ENCODE data around the gene ARHGAP8.
"Not testable (repeated sequence)": the region's sequence is repeated elsewhere in the genome, so short reads cannot be mapped to it uniquely, and the experiment has no call there.

ARHGAP8 gene

DNA sequence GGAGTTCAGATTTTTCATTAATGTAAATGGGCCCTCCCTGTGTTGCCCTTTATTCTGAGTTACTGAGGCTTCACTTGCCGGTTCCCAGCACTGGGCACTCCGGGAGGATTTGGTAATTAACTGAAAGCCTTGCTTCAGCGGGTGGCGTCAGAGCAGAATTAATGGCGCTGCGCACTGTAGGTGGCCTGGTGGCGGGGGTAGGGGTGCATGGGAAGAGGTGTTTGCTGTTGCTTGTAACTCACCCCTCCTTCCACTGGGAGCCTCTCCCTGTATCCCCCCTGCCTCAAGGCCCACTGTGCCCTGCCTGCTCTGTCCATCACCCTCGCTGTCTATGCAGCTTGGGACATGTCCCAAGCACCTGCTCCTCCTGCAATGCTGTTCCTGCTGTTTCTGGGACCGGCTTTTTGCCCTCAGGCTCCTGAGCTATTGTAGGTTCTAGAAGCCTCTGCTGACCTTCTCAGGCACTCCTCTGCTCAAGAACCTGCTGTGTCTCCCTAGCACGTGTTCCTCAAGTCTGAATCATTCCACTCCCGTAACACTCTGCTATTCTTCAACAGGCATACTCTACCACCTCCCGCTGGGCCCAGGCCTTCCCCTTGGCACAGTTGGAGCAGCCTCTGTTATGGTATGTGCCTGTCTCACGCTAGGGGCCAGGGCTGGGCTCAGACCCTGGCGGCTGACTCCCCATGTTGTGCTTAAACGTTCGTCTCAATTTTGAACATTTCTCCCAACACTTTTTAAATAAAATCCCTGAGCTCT lies 24.4 kb downstream of the ARHGAP8 start:
- DNase-seq: no peak

DNA sequence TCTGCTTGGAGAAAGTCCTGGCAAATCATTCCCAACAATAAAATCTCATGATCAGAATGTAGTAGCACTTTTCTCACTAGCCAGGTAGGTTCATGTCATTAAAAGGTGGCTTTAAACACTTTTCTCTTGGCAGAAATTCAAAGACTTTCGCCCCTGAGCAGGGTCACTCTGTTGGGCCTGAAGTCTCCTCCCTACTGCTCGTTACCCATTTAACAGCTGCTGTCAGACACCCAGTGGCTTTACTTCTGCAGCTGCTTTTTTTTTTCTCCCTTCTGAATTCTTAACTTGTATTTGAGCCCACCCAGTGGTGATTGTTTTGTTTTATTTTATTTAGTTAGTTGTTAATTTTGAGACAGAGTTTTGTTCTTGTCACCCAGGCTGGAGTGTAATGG lies 25.0 kb downstream of the ARHGAP8 start:
- DNase-seq: no peak

DNA sequence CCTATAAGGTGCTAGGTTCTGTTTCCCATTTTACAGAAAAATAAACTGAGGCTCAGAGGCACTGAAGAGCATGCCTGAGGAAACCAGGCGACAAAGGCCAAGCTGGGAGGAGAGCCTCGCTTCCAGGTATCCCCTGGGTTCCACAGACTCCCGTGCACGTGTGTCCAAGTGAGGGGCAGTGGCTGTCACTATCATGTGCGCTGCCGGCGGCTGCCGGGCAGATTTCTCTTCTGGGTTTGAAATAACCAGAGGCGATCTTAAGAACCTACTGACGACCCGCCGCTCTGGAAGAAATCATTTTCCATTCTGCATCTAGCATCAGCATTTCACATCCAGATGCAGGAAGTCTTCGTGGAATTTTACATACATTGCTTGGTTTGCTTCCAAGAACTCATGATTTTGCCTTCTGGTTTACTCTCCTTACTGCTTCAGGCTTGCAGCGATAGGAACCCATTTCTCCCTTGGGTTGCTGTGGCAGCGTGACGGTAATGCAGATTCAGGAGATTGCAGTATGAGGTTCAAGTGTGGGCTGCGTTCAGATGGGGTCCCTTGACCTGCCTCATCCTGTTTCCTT lies 28.6 kb downstream of the ARHGAP8 start:
- no peak for DNase-seq

DNA sequence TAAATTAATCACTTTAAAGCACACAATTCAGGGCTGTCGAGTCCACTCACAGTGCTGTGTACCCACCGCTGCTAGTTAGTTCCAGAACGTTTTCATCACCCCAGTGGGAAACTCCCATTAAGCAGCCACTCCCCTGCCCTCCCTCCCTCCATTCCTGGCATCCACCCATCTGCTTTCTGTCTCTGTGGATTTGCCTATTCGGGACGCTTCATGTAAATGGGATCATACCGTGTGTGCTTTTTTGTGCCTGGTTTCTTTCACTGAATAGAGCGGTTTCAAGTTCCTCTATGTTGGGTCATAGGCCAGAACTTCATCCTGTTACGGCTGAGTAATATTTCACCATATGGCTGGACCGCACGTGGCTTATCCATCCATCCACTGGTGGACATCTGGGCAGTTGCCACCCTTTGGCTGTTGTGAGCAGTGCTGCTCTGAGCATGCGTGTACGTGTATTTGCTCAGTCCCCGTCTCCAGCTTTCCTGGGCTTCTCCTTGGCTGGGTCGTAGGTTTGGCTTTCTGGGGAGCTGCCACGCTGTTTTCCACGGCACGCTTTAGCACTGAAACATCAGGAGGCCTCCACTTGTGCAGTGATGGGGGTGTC lies 30.1 kb downstream of the ARHGAP8 start:
- no peak for DNase-seq

DNA sequence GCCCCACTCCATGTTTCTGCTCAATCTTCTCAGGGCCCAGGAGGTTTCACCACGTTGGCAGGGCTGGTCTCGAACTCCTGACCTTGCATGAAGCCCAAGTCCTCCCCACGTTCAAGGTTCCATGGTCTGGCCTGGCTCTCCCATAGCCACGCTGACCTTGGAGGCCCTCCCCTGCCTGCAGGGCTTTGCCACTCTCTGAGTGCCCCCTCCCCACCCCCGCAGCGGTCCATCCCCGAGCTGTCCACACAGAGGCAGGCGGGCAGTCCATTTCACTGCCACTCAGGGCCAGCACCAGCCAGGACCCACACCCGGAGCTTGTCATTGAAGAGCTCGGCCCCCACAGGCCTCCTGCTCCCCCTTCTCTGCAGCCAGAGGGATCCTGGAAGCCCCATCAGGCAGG lies 30.7 kb downstream of the ARHGAP8 start:
- no peak for DNase-seq

DNA sequence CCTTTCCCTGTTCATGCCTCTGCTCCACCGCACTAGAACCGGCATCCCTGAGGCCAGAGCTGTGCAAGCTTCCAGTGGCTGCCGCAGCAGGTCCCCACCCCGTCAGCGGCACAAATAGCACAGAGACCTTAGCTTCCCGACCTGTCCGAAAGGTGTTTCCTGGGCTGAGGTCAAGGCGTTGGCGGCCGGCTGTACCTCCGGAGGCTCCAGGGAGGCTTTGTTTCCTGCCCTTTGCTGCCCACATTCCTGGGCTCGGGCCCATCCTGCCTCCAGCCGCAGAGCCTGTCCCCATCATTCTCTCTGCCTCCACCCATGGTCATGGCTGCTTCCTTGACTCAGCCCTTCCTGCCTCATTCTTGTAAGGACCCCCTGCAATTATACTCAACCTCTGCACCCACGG lies 31.2 kb downstream of the ARHGAP8 start:
- no peak for DNase-seq

DNA sequence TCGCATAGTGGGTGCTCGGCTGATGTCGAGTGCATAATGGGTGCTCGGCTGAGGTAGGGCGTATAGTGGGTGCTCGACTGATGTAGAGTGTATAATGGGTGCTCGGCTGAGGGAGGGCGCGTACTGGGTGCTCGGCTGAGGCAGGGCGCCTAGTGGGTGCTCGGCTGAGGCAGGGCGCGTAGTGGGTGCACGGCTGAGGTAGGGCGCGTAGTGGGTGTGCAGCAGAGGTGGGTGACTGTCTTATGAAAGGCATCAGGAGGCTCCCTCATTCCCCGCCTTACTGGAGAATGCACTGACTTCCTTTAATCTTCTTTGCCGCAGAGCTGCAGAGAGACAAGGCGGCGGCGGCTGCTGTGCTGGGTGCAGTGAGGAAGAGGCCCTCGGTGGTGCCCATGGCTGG lies 33.8 kb downstream of the ARHGAP8 start:
- DNase-seq: no peak

DNA sequence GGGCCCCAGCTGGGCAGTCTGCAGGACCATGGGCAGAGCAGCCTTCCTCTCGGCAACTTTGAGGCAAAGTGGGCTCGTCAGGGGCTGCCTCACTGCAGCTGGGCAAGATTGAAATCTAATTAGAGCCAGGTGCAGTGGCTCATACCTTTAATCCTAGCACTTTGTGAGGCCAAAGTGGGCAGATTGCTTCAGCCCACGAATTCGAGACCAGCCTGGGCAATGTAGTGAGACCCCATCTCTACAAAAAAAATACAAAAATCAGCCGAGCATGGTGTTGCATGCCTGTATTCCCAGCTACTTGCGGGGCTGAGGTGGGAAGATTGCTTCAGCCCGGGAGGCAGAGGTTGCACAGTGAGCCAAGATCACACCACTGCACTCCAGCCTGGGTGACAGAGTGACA lies 34.2 kb downstream of the ARHGAP8 start:
- DNase-seq: no peak

DNA sequence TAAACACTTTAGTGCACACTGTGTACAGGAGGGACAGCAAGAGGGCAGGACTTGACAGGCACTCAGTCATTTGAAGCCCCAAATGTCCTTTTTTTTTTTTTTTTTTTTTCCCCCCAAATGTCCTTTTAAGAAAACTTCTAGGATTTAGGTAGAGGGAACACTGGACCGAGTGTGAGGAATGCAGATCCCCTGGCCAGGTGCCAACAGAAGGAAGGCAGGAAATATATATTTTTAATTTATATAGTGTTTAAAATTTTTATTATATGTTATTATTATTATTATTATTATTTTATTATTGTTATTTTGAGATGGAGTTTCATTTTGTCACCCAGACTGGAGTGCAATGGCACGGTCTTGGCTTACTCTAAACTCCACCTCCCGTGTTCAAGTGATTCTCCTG lies 35.5 kb downstream of the ARHGAP8 start:
- DNase-seq: no peak

DNA sequence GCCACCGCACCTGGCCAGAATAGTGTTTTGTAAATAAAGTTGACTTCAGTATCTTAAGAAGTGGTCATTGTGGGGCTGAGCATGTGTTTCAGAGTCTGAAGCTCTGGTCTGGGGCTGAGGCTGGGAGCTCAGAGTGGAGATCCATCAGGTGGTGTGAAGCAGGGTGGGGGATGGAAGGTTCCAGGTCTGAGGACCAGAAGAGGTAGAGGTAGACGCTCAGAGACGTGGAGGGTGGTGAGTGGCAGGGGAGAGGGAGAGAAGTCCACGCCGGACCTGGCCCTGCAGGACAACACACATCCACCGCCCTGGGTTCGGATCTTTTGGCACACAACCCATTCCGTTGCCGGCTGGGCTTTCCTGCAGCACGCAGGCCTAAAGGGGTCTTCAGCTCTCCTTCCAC lies 40.7 kb downstream of the ARHGAP8 start:
- DNase-seq: no peak

DNA sequence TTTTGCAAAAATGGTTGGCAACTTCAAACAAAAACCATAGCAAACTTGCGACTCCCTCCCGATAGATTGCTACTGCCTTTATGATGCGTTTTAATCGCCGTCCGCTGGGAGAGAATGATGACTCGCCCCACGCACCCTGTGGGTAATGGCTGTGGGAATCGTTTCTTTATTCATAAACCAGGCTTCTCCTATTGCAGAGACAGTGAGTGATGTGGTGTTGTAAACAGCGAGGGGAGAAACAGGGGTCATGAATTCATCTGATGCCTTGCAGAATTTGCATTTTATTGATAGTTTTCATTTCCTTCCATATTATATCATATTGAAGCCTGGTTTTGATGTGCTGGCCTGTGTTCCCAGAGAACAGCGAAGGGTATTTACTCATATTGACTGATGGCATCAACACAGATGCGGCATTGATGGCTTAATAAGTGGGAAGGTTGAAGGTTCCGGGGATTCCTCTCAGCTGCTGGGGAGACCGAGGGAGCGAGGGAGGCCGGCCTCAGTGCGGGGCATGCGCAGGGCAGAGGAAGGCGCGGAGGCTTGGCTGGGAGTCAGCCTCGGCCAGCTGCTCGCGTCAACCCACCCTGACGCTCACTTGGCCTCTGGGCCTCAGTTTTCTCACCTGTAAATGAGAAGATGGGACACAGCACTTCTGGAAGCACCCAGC lies 41.3 kb downstream of the ARHGAP8 start:
- DNase-seq: no peak

DNA sequence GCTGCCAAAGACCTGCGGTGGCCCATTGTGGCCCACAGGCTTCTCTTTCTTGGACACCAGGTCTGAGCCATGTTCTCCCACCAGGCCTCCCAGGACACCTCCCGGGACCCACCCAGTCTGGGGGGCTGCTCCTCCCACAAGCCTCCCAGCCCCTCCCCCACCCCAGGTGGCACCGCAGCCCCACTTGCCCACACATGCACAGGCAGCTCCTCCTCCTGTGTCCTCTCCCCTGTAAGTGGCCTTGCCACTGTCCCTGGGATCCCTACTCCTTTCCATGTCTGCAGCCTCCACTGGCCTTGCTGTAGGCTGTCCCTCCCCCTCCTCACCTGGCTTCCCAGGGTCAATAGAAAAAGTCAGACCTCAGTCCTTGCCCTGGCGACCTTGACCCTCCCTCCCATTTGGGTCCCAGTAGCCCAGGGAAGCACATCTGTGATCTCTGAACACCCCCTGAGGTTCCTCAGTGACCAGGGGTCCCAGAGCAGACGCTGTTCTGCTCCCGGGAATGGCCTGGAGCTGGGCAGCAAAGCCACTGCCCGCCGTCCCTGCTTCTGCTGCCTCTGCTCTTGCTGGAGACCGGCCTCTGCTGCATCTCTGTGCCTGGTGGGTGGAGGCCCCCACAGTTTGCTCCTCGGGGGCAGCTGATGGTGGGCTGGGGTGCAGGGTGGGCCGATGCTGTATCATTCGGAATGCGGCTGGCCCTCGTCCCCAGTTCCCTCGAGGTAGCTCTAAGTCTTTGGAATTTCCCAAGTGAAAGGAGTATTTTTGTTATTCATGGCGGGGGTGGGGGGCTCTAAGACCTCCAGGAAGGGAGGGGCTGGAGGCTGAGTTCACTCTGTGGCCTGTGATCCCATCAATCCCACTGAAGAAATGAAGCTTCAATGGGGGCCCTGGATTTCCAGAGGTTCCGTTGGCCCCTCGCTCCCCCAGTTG lies 43.6 kb downstream of the ARHGAP8 start:
- DNase-seq: no peak

DNA sequence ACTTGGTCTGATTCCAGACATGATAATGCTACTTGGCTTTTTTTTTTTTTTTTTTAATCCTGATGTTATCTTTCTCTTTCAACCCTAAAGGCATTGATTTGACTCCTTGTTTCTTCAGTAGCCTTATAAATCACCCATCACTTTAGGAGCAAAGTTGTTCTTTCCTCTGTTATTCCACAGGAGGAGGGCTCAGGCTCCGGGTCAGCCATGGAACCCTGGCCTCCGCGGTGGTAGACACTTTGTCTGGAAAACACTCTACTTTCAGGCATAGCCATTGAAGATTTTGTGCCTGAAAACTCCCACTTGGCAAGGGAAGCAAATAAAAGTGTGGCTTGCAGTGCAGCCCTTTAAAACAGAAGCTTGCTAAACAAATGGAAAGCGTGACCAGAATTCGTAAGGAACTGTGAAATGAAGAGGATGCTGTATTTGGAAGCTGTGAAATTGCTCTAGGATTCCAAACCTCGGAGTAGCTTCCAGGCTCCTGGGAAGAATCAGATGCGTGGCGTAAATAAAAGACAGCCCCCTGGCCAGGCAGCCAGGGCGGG lies 44.9 kb downstream of the ARHGAP8 start:
- no peak for DNase-seq

DNA sequence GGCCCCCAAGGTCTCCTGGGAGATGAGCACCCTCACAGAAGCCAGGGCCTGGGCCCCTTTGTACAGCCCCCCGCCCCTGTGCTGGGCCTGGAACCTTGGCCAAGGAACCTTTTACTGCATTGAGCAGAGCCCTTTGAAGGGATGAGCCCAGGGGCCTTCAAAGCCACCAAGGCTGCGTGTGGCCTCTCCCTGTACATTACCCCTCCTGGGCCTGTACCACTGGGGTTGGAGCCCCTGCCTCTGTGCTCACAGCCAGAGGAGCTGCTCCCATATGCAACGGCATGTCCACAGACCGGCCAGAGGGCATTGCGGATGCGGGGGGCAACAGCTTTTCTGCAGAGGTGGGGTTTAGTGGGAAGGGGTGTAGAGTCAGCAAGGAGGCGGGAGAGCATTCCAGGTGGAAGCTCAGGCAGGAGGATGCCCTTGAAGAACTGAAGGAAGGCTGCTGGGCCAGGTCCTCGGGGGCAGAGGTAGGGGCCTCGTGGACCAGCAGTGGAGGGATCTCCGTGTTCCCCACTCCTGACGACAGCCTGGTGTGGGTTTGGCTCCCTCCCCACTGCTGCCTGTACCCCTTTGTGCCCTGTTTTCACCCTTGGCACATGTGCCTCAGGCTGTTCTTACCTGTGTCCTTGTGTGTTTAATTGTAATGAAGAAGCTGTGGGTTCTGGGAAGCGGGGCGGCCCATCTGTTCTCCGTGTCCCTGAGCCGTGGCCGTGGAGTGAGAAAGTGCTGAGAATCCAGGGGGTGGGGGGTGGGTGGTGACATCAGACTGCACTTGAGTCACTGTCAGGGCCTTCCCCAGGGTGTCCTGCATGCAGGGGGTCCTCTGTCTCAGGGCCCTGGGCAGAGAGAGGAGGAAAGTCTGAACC lies 46.9 kb downstream of the ARHGAP8 start:
- DNase-seq: no peak

DNA sequence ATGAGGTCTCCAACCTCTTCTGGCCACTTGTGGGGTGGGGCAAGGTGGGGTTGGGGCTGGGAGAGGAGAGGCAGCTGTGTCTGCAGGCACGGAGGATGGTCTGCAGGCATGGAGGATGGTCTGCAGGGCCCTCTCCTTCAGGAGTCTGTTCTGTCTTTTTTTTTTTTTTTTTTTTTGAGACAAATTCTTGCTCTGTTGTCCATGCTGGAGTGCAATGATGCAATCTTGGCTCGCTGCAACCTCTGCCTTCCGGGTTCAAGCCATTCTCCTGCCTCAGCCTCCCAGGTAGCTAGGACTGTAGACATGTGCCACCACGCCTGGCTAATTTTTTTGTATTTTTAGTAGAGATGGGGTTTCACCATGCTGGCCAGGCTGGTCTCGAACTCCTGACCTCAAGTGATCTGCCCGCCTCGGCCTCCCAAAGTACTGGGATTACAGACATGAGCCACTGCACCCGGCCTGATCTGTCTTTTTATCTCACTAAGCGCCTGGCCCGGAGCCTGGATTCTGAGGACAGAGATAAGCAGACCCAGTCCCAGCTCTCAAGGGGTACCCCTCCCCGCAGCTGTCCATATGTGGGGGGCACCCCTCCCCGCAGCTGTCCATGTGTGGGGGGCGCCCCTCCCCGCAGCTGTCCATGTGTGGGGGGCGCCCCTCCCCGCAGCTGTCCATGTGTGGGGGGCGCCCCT lies 47.7 kb downstream of the ARHGAP8 start:
- DNase-seq: not testable (repeated sequence)

DNA sequence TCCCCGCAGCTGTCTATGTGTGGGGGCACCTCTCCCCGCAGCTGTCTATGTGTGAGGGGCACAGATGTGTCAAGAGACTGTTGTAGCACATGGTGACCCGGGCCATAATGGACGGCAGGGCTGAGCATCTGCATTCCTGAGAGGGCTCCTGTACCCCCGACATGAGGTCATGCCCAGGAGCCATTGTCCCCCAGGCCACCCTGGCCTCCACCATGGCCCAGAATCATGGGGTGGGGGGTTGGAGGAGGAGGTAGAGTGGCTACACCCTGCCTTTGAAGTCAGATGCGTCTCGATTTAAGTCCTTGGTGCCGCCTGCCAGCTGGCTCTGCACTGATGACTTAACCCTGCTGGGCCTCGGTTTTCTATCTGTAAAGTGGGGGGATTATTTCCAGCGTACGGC lies 49.1 kb downstream of the ARHGAP8 start:
- DNase-seq: no peak

DNA sequence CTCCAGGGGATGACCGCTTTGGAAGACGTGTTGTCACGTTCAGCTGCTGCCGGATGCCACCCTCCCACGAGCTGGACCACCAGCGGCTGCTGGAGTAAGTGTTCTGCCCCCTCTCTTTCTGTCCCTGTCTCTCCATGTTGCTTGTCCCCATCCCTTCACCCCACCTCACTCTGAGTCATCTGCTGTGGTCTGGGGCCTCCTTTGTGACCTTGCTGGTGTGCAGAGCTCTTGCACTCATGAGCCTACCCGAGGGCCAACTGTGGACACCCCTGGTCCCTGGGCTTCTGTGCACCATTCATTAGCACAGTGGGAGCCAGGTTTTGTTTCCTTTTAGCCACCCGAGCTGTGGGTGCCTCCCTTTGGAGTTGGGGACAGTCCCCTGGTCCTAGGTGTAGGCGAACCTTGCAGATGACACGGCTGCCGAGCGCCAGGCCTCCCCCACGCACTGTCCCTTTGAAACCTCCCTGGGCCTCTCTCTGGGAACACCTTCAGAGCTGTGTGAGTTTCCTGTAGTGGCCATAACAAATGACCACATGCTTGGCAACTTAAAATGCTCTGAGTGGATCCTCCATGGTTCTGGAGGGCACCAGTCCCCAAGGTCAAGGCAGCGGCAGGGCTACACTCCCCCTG lies 49.8 kb downstream of the ARHGAP8 start:
- DNase-seq: no peak

DNA sequence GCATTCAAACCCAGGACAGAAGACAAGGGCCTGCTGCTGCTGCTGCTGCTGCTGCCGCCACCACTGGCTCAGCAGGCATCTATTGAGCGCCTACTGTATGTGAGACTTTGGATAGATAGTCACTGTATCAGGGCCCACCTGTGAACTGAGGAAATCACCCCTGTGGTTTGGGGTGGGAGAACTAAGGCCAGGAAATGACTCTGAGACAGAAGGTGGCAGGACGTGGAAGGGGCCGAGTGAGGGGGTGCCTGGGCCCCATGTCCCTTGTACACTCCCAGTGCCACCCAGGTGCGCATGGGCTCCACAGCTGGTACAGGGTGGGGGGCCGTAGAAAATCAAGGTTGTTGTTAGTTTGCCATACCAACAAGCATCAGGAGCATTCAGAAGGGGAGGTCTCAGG lies 50.6 kb downstream of the ARHGAP8 start:
- DNase-seq: no peak

DNA sequence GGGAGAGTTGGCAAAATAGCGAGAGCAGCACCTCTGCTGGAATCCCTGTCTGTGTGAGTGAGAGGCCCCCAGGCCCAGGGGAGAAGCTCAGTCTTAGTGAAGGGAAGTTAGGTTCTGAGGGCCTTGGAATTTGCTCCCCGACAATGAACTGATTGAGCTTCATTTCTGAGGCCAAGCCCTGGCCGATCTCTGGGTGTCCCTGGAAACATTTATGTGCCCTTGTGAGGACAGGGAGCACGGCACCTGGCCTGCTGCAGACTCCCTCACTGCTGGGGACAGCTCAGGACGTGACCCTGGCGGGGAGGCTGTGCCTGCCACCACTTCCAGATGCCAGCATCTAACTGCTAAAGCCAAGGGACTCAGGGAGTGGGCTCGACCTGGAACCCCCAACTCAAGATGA lies 52.0 kb downstream of the ARHGAP8 start:
- DNase-seq: no peak

DNA sequence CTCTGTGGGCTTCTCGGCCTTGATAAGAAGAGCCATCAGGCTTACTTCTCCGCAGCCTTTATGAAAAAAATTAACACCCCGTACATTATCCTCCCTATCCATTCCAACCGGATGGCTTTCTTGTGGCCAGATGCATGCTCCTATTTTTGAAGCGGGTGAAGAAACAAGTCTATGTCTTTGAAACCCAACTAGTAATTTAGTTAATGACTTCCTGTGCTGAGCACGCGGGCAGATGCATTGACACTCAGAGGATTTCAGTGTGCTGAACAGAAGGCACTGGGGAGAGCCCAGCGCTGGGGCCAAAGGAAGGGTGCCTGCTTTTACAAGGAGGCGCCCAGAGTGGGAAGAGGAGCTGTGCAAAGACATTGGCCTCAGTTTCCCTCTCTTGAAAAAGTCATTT lies 53.3 kb downstream of the ARHGAP8 start:
- DNase-seq: no peak

DNA sequence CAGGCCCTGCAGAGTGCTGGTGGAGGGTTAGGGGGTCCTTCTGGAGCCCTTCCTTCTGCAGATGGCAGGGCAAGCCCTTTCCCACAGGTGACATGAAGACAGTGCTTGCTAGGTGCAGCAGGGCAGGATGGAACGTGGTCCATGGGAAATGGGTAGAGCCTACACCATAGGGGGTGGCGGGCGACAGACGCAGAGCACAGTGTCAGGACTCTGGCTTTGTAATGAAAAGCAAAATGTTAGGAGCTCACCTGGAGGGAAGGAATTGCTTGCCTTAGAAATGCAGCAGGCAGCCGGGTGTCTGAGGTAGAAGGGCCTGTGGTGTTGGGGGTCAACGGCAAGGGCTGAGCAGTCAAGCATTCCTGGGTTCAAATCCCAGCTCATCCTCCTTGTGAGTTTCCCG lies 54.9 kb downstream of the ARHGAP8 start:
- DNase-seq: no peak

All from activated effector memory CD4-positive, alpha-beta T cell treated with Interleukin-2 at 50 U/mL for 16 hours (primary cell).